Stimulated activated CD8-positive, alpha-beta memory T cell treated with anti-CD3 and anti-CD28 coated beads, Interleukin-4, amount 100 ng/mL, for 1 hour (primary cell): ENCODE data around the gene GRIN1.

Experiments
- DNase-seq, 2 donors: peaks; one replicate each; pipeline ENCODE4 v3.0.0-alpha.2; 2020; ENCODE audit warnings: low read depth in 2 of 2, low spot score in 1 of 2

Gene GRIN1

DNA sequence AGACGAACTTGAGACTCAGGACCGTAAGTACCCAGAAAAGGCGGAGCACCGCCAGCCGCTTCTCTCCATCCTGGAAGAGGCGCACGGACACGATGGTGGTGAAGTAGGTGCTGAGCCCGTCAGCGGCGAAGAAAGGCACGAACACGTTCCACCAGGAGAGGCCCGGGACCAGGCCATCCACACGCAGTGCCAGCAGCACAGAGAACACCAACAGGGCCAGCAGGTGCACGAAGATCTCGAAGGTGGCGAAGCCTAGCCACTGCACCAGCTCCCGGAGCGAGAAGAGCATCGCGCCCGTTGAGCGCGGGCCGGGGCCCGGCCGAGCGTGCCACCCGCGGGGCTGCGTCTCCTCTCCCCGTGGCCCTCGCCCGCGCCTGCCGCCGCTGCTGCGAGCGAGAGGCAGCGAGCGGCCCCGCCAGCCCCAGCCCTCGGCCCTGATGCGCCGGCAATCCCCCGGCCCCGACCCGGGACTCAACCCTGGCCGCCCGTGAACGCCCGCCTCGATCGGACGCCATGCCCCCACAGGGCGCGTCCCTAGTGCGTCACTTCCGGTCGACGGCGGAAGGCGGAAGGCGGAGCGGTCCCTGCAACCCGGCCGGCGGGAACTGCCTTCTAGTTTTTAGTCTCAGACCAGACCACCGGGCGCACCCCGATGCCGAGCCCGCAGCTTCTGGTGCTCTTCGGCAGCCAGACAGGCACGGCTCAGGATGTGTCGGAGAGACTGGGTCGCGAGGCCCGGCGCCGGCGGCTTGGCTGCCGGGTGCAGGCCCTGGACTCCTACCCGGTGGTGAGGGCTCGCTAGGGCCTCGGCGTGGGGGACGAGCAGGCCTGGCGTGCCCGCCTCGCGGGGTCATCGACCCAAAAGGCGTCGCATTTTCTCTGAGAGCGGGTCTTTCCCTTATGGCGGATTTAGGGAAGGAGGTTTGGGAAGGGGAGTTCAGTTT, 66.4 kb downstream of the GRIN1 start, which contains the start of the genes NDOR1 and TMEM203:
TSS of gene NDOR1 (plus strand) at position 575 of the 944 bp plus-strand sequence. CDS start at position 653, 78 bp downstream.
TSS of gene TMEM203 (minus strand) at position 523 of the 944 bp plus-strand sequence. CDS start at position 289, 234 bp downstream.
- DNase-seq = peak; percentile 88 to 89

DNA sequence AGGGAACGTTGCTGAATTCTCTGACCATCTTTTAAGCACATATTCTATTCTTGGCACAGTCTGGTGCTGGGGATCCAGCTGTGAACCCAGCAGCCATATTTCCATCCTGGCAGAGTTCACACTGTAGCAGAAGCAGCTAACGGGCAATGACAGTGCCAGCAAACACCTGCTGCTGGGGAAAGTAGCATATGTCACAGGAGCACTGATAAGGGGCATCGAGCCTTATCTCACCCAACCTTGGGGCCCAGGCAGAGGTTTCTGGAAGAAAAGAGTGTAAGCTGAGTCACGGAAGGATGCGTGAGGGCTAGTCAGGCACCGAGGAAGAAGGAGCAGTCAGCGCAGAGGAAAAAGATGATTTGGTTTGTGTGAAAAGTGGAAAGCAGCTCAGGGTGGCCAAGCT, 67.6 kb downstream of the GRIN1 start:
- DNase-seq = no peak

DNA sequence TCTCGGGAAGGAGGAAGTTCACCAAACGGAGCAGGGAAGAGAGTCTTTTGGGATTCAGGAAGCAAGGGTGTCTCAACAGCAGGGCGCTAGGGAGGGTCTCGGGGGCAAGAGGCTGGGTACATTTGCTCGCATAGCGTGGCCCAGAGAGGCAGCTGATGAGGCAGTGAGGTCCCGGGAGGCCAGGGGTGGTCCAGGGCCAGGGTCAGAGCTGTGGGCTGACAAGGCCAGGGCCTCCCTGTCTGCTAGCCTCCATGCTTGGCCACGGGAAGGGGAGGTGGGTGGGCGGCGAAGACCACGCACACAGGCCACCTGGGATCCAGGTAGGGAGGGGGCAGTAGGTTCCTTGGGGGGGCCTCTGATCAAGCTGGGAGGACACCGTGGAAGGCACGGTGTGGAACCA, 72.6 kb downstream of the GRIN1 start:
- no peak for DNase-seq

DNA sequence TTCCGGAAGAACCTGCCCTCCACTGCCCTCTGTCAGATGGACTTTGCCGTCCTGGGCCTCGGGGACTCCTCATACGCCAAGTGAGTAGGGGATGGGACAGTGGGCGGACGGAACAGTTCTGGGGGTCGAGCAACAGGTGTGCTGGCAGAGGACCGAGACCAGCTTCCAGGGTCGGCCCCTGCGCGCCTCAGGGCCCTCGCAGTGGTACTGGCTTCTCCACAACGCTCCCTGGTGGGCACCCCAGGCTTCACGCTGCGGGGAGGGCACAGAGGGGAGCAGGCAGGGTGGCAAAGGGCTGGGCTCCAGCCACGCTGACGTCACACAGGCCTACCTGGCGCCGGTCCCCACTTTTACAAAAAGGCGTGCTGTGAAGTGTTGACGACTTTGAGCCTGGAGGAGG, 73.6 kb downstream of the GRIN1 start:
- DNase-seq = no peak

DNA sequence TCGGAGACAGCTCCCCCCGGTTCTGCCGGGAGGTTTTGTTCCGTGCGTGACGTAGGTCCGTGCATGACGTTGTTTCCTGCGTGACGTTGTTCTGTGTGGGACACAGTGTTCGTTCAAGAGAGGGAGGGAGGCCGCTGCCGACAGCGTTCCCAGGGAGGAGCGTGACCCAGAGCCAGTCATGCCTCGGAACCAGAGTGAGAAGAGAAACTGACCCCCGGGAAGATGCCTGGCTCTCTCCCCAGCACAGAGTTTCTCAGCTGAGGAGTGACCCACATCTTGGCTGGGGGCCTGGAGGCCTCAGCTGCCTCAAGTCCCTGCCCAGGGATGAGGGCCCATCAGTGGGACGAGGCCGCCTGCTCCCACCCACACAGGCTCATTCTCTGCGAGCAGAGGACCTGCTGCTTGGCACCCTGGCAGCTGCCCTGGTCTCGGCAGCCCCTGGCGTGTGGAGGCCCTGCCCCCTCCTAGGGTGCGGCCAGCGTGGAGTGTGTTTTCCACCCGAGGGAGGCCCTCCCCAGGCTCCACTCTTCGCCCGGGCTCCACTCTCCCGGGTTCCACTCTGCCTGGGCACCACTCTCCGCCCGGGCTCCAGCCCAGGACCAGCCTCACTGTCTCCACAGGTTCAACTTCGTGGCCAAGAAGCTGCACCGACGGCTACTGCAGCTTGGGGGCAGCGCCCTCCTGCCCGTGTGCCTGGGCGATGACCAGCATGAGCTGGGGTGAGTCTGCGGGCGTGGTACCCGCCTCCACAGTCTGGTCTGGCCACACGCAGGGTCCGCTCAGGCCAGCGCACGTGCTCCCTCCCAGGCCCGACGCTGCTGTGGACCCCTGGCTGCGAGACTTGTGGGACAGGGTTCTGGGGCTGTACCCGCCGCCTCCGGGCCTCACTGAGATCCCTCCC, 74.5 kb downstream of the GRIN1 start:
- DNase-seq = no peak

DNA sequence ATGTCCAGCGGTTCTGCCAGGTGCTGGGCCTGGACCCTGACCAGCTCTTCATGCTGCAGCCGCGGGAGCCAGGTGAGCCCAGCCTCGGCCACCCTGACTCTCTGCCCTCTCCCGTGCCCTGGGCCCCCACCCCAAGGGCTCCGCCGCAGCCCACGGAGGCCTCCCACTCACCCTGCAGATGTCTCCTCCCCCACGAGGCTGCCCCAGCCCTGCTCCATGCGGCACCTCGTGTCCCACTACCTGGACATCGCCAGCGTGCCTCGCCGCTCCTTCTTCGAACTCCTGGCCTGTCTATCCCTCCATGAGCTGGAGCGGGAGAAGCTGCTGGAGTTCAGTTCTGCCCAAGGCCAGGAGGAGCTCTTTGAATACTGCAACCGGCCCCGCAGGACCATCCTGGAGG, 75.7 kb downstream of the GRIN1 start:
- no peak for DNase-seq

DNA sequence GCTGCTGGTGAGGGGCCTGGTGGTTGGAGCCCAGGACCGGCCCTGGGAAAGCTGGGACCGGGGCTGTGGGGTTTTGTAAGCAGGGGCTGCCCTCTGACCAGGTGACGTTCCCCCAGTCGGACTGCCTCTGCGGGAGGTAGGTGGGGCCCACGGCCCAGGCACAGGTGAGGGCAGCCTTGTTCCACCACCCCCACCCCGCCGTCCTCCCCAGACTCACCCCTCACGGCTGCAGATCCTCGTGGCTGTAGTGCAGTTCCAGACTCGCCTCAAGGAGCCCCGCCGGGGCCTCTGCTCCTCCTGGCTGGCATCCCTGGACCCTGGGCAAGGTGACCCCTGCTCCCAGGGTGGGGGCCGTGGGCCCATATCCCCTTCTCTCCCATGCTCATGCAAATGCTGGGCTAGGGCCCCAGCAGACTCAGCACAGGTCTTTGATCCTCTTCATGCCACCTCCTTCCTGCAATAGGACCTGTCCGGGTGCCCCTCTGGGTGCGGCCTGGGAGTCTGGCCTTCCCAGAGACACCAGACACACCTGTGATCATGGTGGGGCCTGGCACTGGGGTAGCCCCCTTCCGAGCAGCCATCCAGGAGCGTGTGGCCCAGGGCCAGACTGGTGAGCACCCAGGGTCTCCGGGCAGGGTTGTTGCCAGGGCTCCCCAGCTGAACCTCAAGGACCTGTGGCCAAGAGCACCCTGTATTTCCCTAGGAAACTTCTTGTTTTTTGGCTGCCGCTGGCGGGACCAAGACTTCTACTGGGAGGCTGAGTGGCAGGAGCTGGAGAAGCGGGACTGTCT, 76.4 kb downstream of the GRIN1 start:
- DNase-seq = no peak

DNA sequence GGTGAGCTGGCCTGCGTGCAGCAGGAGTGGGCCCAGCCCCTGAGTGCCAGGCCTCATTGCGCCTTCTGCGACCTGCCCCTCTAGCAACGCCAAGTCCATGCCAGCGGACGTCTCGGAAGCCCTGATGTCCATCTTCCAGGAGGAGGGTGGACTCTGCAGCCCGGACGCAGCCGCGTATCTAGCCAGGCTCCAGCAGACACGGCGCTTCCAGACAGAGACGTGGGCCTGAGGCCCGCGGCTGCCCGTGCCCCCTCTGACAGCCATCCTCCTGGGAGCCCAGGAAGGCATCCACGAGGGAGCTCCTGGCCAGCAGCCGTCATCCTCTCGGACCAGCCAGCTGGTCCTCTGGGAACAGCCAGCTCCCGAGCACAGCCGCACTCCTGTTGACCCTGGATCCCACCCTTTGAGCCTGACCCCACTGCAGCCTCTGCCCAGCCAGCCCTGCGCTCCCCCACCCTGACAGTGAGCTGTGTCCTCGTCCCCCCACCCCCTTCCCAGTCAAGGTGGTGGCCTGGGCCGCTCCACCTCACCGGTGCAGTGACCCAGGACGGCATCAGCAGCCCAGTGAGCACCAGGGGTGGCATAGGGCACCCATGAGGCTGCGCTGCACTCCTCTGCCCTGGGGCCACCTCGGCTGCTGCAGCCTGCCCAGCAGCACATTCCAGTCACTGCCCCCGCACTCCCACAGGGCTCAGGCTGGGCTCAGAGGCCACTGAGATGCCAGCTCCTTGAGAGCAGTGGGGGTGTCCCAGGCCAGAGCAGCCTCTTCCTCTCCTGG, 77.4 kb downstream of the GRIN1 start:
- DNase-seq = no peak

DNA sequence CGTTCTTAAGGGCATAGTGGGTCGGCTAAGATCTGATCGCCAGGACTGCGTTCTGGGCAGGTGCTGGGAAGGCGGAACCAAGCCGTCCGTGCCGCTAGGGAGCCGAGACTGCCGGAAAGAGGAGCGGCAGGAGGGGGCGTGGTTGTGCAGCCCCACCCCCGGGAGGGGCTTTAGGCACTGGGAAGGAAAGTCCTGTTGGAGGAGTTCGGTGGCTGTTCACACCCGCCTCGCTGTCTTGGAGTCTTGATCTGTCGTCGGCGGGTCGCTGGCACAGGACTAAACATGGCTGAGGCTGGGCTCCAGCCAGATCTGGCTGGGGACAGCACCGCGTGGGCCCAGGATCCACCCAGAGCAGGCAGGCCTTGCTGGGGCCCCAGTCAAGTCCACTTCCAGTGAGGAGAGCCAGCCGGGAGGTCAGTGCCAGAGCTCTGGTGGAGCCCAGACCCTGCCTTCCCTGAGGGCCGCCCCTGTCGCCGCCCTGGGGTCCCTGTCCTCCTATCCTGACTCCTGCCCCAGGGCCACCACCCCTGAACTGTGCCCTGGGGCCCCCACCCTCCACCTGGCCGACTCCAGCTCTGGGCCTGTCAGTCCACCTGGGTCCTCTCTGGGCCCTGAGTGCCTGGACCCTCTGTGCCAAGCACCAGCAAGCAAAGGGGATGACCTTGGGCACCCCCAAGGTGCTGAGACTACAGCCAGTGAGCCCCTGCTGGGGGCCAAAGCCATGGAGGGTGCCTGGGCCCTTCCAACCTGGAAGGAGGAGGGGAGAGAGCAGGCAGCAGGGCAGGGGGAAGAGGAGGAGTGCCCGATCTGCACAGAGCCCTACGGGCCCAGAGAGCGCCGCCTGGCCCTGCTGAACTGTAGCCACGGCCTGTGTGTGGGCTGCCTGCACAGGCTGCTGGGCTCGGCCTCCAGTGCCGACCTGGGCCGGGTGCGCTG, 78.6 kb downstream of the GRIN1 start:
- DNase-seq = no peak

DNA sequence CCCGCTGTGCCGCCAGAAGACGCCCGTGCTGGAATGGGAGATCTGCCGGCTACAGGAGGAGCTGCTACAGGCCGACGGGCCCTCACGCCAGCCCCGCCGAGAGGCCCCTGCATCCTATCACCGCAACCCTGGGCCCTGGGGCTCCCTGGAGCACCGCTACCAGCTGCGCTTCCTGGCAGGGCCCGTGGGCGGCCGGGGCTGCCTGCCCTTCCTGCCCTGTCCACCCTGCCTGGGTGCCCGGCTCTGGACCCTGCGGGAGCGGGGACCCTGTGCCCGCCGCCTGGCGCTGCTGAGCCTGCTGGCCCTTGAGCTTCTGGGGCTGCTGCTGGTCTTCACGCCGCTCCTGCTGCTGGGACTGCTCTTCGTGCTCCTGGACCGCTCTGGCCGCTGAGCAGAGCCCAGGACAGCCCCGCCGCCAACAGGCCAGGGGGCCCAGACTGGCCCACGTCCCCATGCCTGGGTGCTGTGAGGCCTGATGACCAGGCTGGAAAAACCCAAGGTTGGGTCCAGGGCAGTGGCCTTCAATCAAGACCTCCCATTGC, 79.3 kb downstream of the GRIN1 start:
- DNase-seq = no peak
